M059J (cell line): ENCODE results near the gene ALDH3B1. TPM values are rescaled to one million over a fixed set of nuclear protein-coding genes. Genes with fewer than 3 reads are reported as not detected.

Source experiments
- DNase-seq: peaks from one replicate; pipeline ENCODE4 v3.0.0-alpha.2; 2012; ENCODE audit warnings: low read depth
- total RNA-seq: library from RNA; depleted of rRNA; stranded (reverse); fragments of >200 nt; shearing (Covaris generic); gene quantifications from 2 replicates; pipeline ENCODE4 v1.2.3, GENCODE V29; 2014; rRNA removed

Gene ALDH3B1
- total RNA-seq, 1 experiment from 2014 or later = 16.8 TPM

DNA sequence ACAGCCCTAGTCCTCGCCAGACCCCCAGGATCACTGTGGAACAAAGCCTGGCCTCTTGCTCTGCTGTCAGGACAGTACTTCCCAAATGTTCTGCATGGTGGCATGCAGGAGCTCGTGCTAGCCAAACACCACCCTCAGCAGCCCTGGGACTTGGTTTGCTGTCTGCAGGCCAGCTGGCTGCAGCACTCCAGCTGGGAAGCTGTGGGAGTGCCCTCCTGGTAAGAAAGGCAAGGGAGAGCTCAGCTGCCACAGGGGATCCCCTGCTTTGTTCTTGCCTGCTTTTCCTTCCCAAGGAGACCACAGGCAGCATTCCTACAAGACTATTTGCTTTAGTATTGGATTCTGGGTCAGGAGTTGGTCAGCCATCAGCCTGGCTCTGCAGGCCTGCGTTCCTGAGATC lies 56.6 kb downstream of the ALDH3B1 start:
- DNase-seq = no peak

DNA sequence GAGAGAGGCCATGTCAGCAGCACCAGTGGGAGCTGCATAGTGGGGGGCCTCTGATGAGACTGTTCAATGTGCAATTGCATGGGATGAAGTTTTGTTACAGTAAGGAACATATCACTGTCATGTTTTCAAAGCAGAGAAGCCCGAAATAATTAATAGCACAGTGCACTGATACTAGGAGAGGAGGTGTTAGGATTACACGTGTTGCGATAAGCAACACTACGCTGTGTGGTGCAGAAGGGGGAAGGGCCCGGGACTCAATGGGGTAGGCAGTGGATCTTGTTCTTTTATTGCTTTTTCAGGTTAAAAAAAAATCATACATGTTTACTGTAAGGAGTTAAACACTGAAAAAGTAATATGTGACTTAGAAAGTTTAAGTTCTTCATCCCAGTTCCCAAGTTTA lies 57.9 kb downstream of the ALDH3B1 start:
- no peak for DNase-seq

DNA sequence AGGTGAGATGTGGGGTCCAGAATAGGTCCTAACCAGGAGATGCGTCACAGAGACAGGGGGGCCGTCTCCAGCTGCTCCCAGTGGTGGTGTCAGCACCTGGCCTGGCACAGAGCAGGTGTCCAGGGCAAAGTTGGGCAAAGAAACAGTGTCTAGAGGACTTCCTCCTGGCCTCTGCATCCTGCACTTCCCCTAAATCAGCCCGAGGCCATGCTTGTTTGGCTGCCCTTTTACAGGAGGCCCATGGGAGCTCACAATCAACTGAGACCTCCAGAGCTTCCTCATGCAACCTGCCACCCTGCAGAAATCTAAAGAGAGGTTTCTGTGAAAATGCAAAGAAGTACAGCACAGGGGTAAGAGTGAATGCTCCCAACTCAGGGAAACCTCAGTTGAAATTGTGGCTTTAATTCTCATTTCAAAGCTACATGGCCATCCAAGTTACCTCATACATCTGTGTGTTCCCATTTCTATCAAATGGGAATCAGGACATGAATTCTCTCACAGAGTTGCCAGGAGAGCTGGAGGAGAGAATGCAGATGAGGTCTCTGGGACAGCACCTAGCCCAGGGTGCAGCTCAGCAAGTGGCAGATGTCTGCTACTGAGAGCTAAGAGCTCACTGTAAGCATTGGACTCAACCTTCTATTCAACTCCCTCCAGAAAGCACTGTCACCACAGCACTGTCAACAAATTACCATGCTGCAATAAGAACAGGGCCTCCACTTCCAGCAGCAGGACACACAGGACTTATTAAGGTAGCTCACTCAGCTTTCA lies 61.3 kb downstream of the ALDH3B1 start:
- DNase-seq = no peak

- DNase-seq = no peak
These were observed 64.6 kb downstream of the ALDH3B1 start for GRCh38 chr11:68074584-68075352.

DNA sequence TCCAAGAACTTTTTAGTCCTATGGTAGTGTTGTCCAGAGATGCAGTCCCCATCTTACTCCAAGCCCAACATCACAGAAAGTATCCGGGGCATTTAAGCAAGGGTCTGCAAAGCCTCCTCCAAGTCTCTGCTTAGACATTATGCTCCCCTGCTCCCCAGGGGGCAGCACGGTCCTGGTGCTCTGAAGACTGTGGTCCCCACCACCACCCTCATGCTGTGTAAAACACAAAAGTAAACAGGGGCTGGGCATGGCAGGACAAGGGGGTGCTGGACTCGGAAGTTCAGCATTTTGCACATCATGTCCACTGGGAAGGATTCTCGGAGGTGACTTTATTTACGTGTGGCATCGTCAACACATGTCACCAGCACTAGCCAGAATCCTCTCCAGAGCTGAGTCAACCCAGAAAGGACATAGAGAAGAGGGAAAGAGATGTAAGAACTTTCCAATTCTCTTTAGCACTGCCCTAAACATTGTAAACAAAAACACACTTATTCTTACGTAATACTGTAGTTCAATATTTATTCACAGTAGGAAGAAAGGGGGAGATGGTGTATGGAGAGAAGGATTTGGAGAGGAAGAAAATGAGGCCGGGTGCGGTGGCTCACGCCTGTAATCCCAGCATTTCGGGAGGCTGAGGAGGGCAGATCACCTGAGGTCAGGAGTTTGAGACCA lies 66.4 kb downstream of the ALDH3B1 start:
- DNase-seq = no peak

DNA sequence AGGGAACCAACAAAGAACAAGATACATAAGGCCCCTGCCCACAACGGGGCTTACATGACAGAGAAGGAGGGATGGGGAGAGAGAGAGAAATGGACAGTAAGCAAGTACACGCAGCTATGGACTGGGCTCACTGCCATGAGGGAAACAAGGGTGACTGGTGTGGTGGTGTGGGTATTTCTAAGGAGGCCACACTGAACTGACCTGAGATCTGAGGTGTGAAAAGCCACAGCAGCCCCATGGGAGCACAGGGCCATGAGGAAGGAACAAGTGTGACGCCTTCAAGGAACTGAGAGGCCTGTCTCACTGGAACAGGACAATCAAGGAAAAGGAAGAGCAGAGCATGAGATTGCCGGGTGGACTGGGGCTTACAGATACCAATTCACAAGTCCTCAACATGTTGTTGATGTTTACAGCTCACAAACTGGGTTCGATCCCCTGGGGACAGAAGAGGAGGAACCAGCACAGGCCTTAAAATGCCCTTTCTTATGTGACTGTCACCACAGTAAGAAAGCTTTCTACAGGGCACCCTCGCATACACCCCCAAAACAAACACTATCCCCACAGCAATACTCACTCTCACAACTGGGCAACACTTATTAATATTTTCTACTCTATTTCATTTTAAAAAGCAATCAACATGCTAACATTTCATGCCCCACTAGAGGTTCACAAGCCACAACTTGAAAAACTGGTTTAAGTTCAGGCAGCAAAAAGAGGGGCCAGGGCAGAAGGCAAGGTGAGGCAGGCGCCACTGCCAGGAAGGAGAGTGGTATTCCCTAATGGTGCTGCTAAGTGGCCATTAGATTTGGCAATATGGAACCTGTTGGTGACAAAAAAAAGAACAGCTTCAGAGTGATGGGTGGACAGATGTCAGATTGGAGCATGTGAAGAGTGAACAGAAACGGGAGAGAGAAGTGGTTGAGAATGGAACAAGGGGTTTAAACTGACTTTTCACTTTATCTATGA lies 67.8 kb downstream of the ALDH3B1 start:
- DNase-seq = no peak

Other genes with a start within 250 kb of the ALDH3B1 start
- gene UNC93B1, start 6.2 kb upstream of the ALDH3B1 start, total RNA-seq = 56.3 and 75.4 TPM in 2 replicates
- 290 and 295 TPM in 2 replicates for gene NDUFS8, start 20.4 kb downstream of the ALDH3B1 start, total RNA-seq
- gene TCIRG1, start 28.7 kb downstream of the ALDH3B1 start, total RNA-seq = 29.0 and 33.9 TPM in 2 replicates
- 8.7 and 13.7 TPM in 2 replicates for gene CHKA, start 111.1 kb downstream of the ALDH3B1 start, total RNA-seq
- 28.6 and 61.2 TPM in 2 replicates for gene KMT5B, start 203.0 kb downstream of the ALDH3B1 start, total RNA-seq